ENCODE results near the gene ANXA4. TPM values are rescaled to one million over a fixed set of nuclear protein-coding genes. Genes with fewer than 3 reads are reported as not detected.

Gene ANXA4
- total RNA-seq, 1 donor from 2014 or later: 45.1 TPM

- no peak for DNase-seq (ENCODE audit: low spot score in 2 of 2, unreplicated experiment in 2 of 2)
- Mint-ChIP-seq H3K27me3 (ENCODE audit: low read depth) (no peaks in the 10 kb centered on the region), H3K4me1 (peaks cover 16% of the 10 kb centered on the region), H3K4me3 (no peak overlapping the region), H3K27ac (no peak overlapping the region), H3K9me3 (no peaks in the 10 kb centered on the region), H3K36me3 (peaks cover 6% of the 10 kb centered on the region)
- TF ChIP-seq CTCF (IDR thresholded peaks at IDR 0.05; ENCODE audit: unreplicated experiment): no peak
Observed at GRCh38 chr2:69743847-69744264, 1.9 kb downstream of the ANXA4 start.

GRCh38 chr2:69744456-69744855, 2.5 kb downstream of the ANXA4 start:
- peaks cover 16% of the 10 kb centered on the region for H3K4me1 Mint-ChIP-seq
- H3K4me3 Mint-ChIP-seq: no peak overlapping the region
- no peaks in the 10 kb centered on the region for H3K27me3 Mint-ChIP-seq (ENCODE audit: low read depth)

GRCh38 chr2:69745035-69745434, 3.1 kb downstream of the ANXA4 start:
- Mint-ChIP-seq H3K27me3 (ENCODE audit: low read depth) (no peaks in the 10 kb centered on the region), H3K4me3 (no peak overlapping the region), H3K9me3 (no peaks in the 10 kb centered on the region), H3K4me1 (peaks cover 16% of the 10 kb centered on the region), H3K36me3 (peaks cover 6% of the 10 kb centered on the region), H3K27ac (no peak overlapping the region)
- TF ChIP-seq CTCF (IDR thresholded peaks at IDR 0.05; ENCODE audit: unreplicated experiment): no peak
- no peak for DNase-seq (ENCODE audit: low spot score in 2 of 2, unreplicated experiment in 2 of 2)

More at GRCh38 chr2:69744456-69744855, 2.5 kb downstream of the ANXA4 start:
- Mint-ChIP-seq H3K9me3 (no peaks in the 10 kb centered on the region), H3K36me3 (peaks cover 6% of the 10 kb centered on the region), H3K27ac (no peak overlapping the region)
- TF ChIP-seq CTCF (IDR thresholded peaks at IDR 0.05; ENCODE audit: unreplicated experiment): no peak
- DNase-seq (ENCODE audit: low spot score in 2 of 2, unreplicated experiment in 2 of 2): no peak

GRCh38 chr2:69750246-69750645, 8.3 kb downstream of the ANXA4 start:
- Mint-ChIP-seq H3K9me3 (no peaks in the 10 kb centered on the region), H3K4me3 (no peak overlapping the region), H3K27me3 (ENCODE audit: low read depth) (no peaks in the 10 kb centered on the region), H3K27ac (no peak overlapping the region), H3K4me1 (no peaks in the 10 kb centered on the region), H3K36me3 (peaks cover 6% of the 10 kb centered on the region)
- no peak for DNase-seq (ENCODE audit: low spot score in 2 of 2, unreplicated experiment in 2 of 2)
- TF ChIP-seq CTCF (IDR thresholded peaks at IDR 0.05; ENCODE audit: unreplicated experiment): no peak

- Mint-ChIP-seq H3K27ac (no peak overlapping the region), H3K9me3 (no peaks in the 10 kb centered on the region), H3K36me3 (peaks cover 5% of the 10 kb centered on the region), H3K27me3 (ENCODE audit: low read depth) (no peaks in the 10 kb centered on the region), H3K4me3 (no peak overlapping the region), H3K4me1 (no peaks in the 10 kb centered on the region)
- DNase-seq (ENCODE audit: low spot score in 2 of 2, unreplicated experiment in 2 of 2): no peak
- no peak for TF ChIP-seq CTCF (IDR thresholded peaks at IDR 0.05; ENCODE audit: unreplicated experiment)
Observed at GRCh38 chr2:69753659-69754363, 11.9 kb downstream of the ANXA4 start.

All from mesothelial cell of epicardium (in vitro differentiated cells).